Adrenal gland (tissue), 12 donors: ENCODE data around the gene FBXO36. TPM values are rescaled to one million over a fixed set of nuclear protein-coding genes. Genes with fewer than 3 reads are reported as not detected.

Source experiments
- DNase-seq, 7 donors: peaks; one replicate each; pipeline ENCODE4 v3.0.0-alpha.2; 2019 to 2020
- H3K27ac ChIP-seq, 5 donors: fragments of 200-600 bp; sonication (generic) in 4 of 5; 1 replicate in 3 of 5; 2 replicates in 2 of 5; pipeline versions ENCODE4 v1.5.1 to v1.8.0; 2016 to 2020; ENCODE audit warnings: mild to moderate bottlenecking in 1 of 5
- H3K27me3 ChIP-seq: fragments of 200-600 bp; 2 replicates; pipeline ENCODE4 v1.8.0; 2021
- H3K36me3 ChIP-seq, 2 donors: fragments of 200-600 bp; replicated peaks in 1 of 2; 1 replicate in 1 of 2; 2 replicates in 1 of 2; pipeline versions ENCODE4 v1.5.1 to v1.8.0; 2018 to 2022
- H3K4me1 ChIP-seq, 2 donors: fragments of 200-600 bp; replicated peaks in 1 of 2; 1 replicate in 1 of 2; 2 replicates in 1 of 2; pipeline versions ENCODE4 v1.5.1 to v1.8.0; 2018 to 2021
- H3K4me3 ChIP-seq, 4 donors: fragments of 200-600 bp; sonication (generic) in 3 of 4; one replicate each; pipeline ENCODE4 v1.5.1; 2016 to 2018
- H3K9me3 ChIP-seq, 3 donors: fragments of 200-600 bp; sonication (generic) in 1 of 3; replicated peaks in 1 of 3; 1 replicate in 2 of 3; 2 replicates in 1 of 3; pipeline versions ENCODE4 v1.5.1 to v1.8.0; 2016 to 2021
- CTCF ChIP-seq, 6 experiments: fragments of 450-650 bp in 4 of 6; fragments of 200-600 bp in 2 of 6; sonication (generic) in 1 of 6; IDR thresholded peaks; 1 replicate in 5 of 6; 2 replicates in 1 of 6; pipeline versions ENCODE4 v1.5.1 to v1.8.0; 2016 to 2021; ENCODE audit warnings: antibody characterized with exemption in 6 of 6, mild to moderate bottlenecking in 2 of 6, moderate library complexity in 1 of 6
- POLR2A ChIP-seq, 2 donors: fragments of 450-650 bp; IDR thresholded peaks; one replicate each; pipeline ENCODE4 v1.6.1; 2017; ENCODE audit warnings: antibody characterized with exemption in 2 of 2, mild to moderate bottlenecking in 2 of 2, moderate library complexity in 1 of 2
- WGBS, 4 donors: extraction: QIAGEN DNeasy Blood & Tissue Kit in 2 of 4; methylation state at CpG; one replicate each; pipeline versions ENCODE4 v1.1.5 to v1.1.7; 2013 to 2017; 5-methylcytosine and 5-hydroxymethylcytosine counted together
- intact Hi-C, 2 donors: fragments of 100-400 bp; cut with DNase I; formaldehyde crosslinking; loops; one replicate each; pipeline versions ENCODE4 v1.14.1 to v1.15.0; 2022 to 2023
- polyA plus RNA-seq, 3 donors: library from polyadenylated mRNA; stranded (reverse); fragments of 200-250 nt in 2 of 3; fragments of 350-450 nt in 1 of 3; fragmentation: Illumina TruSeq in 1 of 3; extraction: RNeasy Lipid Tissue Mini Kit (QIAGEN cat#74804) in 1 of 3; gene quantifications; one replicate each; pipeline ENCODE4 v1.2.3, GENCODE V29; 2013 to 2014
- total RNA-seq, 9 donors: library from RNA; depleted of rRNA in 4 of 9; stranded (reverse); fragments of >200 nt in 4 of 9; fragments of 120-200 nt in 1 of 9; fragmentation: NEBNext Ultra II Directional in 1 of 9; extraction: Animal tissue kit (Norgen Biotek cat#: 25700) in 1 of 9; gene quantifications; one replicate each; pipeline versions ENCODE4 v1.1.0 to v1.2.4, GENCODE V29; 2013 to 2023
- donor health status: healthy with polysubstance abuse.
- donor health status: Bipolar disorder and iron deficiency.
- donor health status: DM: yes; HTN: yes; CAD: no.
- donor health status: DM: no; HTN: no; CAD: no.
- donor health status: DM: no; HTN: no; CAD: no.
- donor health status: DM: yes; HTN: yes; CAD: no.

The FBXO36 gene
- total and polyA plus RNA-seq, 12 donors, result 1.9 to 9.5 (median 6.4) TPM

- Histone ChIP-seq H3K4me3 (no peak overlapping the region), H3K36me3 (no peaks in the 10 kb centered on the region), H3K27ac (no peak overlapping the region), H3K27me3 (no peaks in the 10 kb centered on the region), H3K9me3 (no peaks in the 10 kb centered on the region), H3K4me1 (peaks cover 4 to 9% of the 10 kb centered on the region in 2 donors)
- no peak for TF ChIP-seq POLR2A (IDR thresholded peaks at IDR 0.05)
- TF ChIP-seq CTCF (IDR thresholded peaks at IDR 0.05), result no peak
- no peak for DNase-seq
- 86 to 100% (median 97%) methylated on average over 1 of the region's 1 CpG for WGBS, 4 donors
- intact Hi-C loops, result loop anchor here in 1 of 2 donors (5.0 kb wide), 1 partner anchor 601 kb away; no protein-coding TSS in a partner anchor
Observed at GRCh38 chr2:230011617-230012016, 89.3 kb downstream of the FBXO36 start.

GRCh38 chr2:230012267-230012884 lies 90.1 kb downstream of the FBXO36 start:
- 93 to 95% (median 94%) methylated on average over 10 of the region's 10 CpGs for WGBS, 4 donors
- intact Hi-C loops, result loop anchor here in 1 of 2 donors (5.0 kb wide), 1 partner anchor 600 kb away; no protein-coding TSS in a partner anchor

GRCh38 chr2:230016844-230017243 lies 94.5 kb downstream of the FBXO36 start:
- Histone ChIP-seq H3K4me3 (no peak overlapping the region), H3K9me3 (no peaks in the 10 kb centered on the region), H3K4me1 (peaks cover 4 to 9% of the 10 kb centered on the region in 2 donors), H3K27me3 (no peaks in the 10 kb centered on the region), H3K36me3 (no peaks in the 10 kb centered on the region), H3K27ac (peak overlapping the region in 1 of 5 donors; percentile 39)
- TF ChIP-seq POLR2A (IDR thresholded peaks at IDR 0.05), result no peak
- no peak for TF ChIP-seq CTCF (IDR thresholded peaks at IDR 0.05)
- no peak for DNase-seq
- intact Hi-C loops, result no loop called here

More at GRCh38 chr2:230012267-230012884, 90.1 kb downstream of the FBXO36 start:
- no peak overlapping the region for H3K27ac ChIP-seq
- H3K27me3 ChIP-seq, result no peaks in the 10 kb centered on the region
- no peak for DNase-seq
- peaks cover 8 to 13% of the 10 kb centered on the region in 2 donors for H3K4me1 ChIP-seq
- no peaks in the 10 kb centered on the region for H3K36me3 ChIP-seq
- TF ChIP-seq CTCF (IDR thresholded peaks at IDR 0.05) (no peak), POLR2A (IDR thresholded peaks at IDR 0.05) (no peak)
- no peak overlapping the region for H3K4me3 ChIP-seq
- no peaks in the 10 kb centered on the region for H3K9me3 ChIP-seq

- peaks cover 4 to 9% of the 10 kb centered on the region in 2 donors for H3K4me1 ChIP-seq
- H3K36me3 ChIP-seq, result no peaks in the 10 kb centered on the region
- no peak for DNase-seq
- H3K27ac ChIP-seq, result no peak overlapping the region
- WGBS, 4 donors, result 67 to 77% (median 69%) methylated on average over 4 of the region's 4 CpGs
- TF ChIP-seq CTCF (IDR thresholded peaks at IDR 0.05), result no peak
- TF ChIP-seq POLR2A (IDR thresholded peaks at IDR 0.05), result no peak
- H3K9me3 ChIP-seq, result no peaks in the 10 kb centered on the region
- H3K4me3 ChIP-seq, result no peak overlapping the region
- intact Hi-C loops, result no loop called here
- H3K27me3 ChIP-seq, result no peaks in the 10 kb centered on the region
Observed at GRCh38 chr2:230018153-230018552, 95.8 kb downstream of the FBXO36 start.
